Inflammatory macrophage treated with lipopolysaccharide for 1 hour (primary cell): Measurements from ENCODE around the gene TDRD7.

ENCODE experiments used
- DNase-seq, 2 donors: peaks; one replicate each; pipeline ENCODE4 v3.0.0-alpha.2; 2020 to 2022

The TDRD7 gene

GRCh38 chr9:97387936-97388684 is 23.8 kb upstream of the TDRD7 start:
- no peak for DNase-seq

GRCh38 chr9:97388721-97389238 is 23.1 kb upstream of the TDRD7 start:
- DNase-seq = peak; percentile 88 to 98

- DNase-seq = no peak
Observed at GRCh38 chr9:97389249-97389648, 22.6 kb upstream of the TDRD7 start.

GRCh38 chr9:97390791-97391406 is 21.0 kb upstream of the TDRD7 start:
- DNase-seq = no peak

- no peak for DNase-seq
Observed at GRCh38 chr9:97394881-97395280, 17.0 kb upstream of the TDRD7 start.

- DNase-seq = no peak
Observed at GRCh38 chr9:97395745-97396144, 16.2 kb upstream of the TDRD7 start.

- no peak for DNase-seq
Observed at GRCh38 chr9:97396256-97396655, 15.6 kb upstream of the TDRD7 start.

GRCh38 chr9:97397220-97397619 is 14.7 kb upstream of the TDRD7 start:
- DNase-seq = no peak

GRCh38 chr9:97398999-97399758 is 12.7 kb upstream of the TDRD7 start:
- peak; percentile 54 to 85 for DNase-seq

GRCh38 chr9:97403746-97404316 is 8.1 kb upstream of the TDRD7 start:
- DNase-seq = no peak

GRCh38 chr9:97405551-97405950 is 6.3 kb upstream of the TDRD7 start:
- DNase-seq = peak in 1 of 2 donors; percentile 56

GRCh38 chr9:97406620-97407177 is 5.2 kb upstream of the TDRD7 start:
- no peak for DNase-seq

GRCh38 chr9:97408562-97408961 is 3.3 kb upstream of the TDRD7 start:
- no peak for DNase-seq

GRCh38 chr9:97411440-97411788 is 482 bp upstream of the TDRD7 start:
- no peak for DNase-seq

- DNase-seq = peak; percentile 14 to 46
Observed at GRCh38 chr9:97412626-97413385, 910 bp downstream of the TDRD7 start.

- no peak for DNase-seq
Observed at GRCh38 chr9:97413462-97413861, 1.6 kb downstream of the TDRD7 start.

- peak; percentile 18 to 20 for DNase-seq
Observed at GRCh38 chr9:97415146-97415545, 3.2 kb downstream of the TDRD7 start.

GRCh38 chr9:97418880-97419279 is 7.0 kb downstream of the TDRD7 start:
- no peak for DNase-seq

GRCh38 chr9:97419309-97419867 is 7.5 kb downstream of the TDRD7 start:
- DNase-seq = no peak

- DNase-seq = no peak
Observed at GRCh38 chr9:97425336-97425972, 13.6 kb downstream of the TDRD7 start.

GRCh38 chr9:97425973-97426336 is 14.1 kb downstream of the TDRD7 start:
- DNase-seq = no peak
